Thymus (tissue), 11 donors: ENCODE data around the gene NINJ1. TPM values are rescaled to one million over a fixed set of nuclear protein-coding genes. Genes with fewer than 3 reads are reported as not detected.

ENCODE experiments used
- DNase-seq, 9 donors: peaks; one replicate each; pipeline ENCODE4 v3.0.0-alpha.2; 2013; ENCODE audit warnings: low spot score in 9 of 9, low read depth in 6 of 9, missing footprints in 1 of 9
- H3K27ac ChIP-seq, 2 donors: one replicate each; pipeline ENCODE4 v1.5.1; 2013; ENCODE audit warnings: control low read depth in 1 of 2, low read depth in 1 of 2, low read length in 1 of 2, mild to moderate bottlenecking in 1 of 2, moderate library complexity in 1 of 2
- H3K27me3 ChIP-seq, 2 donors: one replicate each; pipeline ENCODE4 v1.5.1; 2013; ENCODE audit warnings: low read length in 1 of 2; ENCODE audit not compliant: control insufficient read depth in 2 of 2, insufficient read depth in 1 of 2
- H3K36me3 ChIP-seq, 2 donors: one replicate each; pipeline ENCODE4 v1.5.1; 2013; ENCODE audit warnings: low read length in 1 of 2, mild to moderate bottlenecking in 1 of 2, moderate library complexity in 1 of 2; ENCODE audit not compliant: control insufficient read depth in 2 of 2, insufficient read depth in 2 of 2
- H3K4me1 ChIP-seq, 2 donors: one replicate each; pipeline ENCODE4 v1.5.1; 2013; ENCODE audit warnings: low read length in 2 of 2; ENCODE audit not compliant: control insufficient read depth in 2 of 2, insufficient read depth in 2 of 2
- H3K4me3 ChIP-seq, 2 donors: one replicate each; pipeline ENCODE4 v1.5.1; 2013; ENCODE audit warnings: low read length in 2 of 2, control low read depth in 1 of 2, mild to moderate bottlenecking in 1 of 2
- H3K9me3 ChIP-seq, 2 donors: one replicate each; pipeline ENCODE4 v1.5.1; 2013; ENCODE audit warnings: low read length in 1 of 2, mild to moderate bottlenecking in 1 of 2; ENCODE audit not compliant: control insufficient read depth in 2 of 2, insufficient read depth in 1 of 2
- WGBS: extraction: QIAGEN DNeasy Blood & Tissue Kit; methylation state at CpG from one replicate; pipeline ENCODE4 v1.1.7; 2013; 5-methylcytosine and 5-hydroxymethylcytosine counted together
- polyA plus RNA-seq: library from polyadenylated mRNA; stranded (reverse); fragments of 200-250 nt; gene quantifications from one replicate; pipeline ENCODE4 v1.2.3, GENCODE V29; 2013
- total RNA-seq: library from RNA; stranded (reverse); fragments of 120-200 nt; gene quantifications from one replicate; pipeline ENCODE4 v1.2.4, GENCODE V29; 2013
- donor health status: healthy.

Gene NINJ1
- total and polyA plus RNA-seq, 2 donors = 30.0 to 39.4 TPM

GRCh38 chr9:93166699-93167098, 32.6 kb upstream of the NINJ1 start:
- H3K4me1 ChIP-seq = no peaks in the 10 kb centered on the region

GRCh38 chr9:93164085-93164484, 30.0 kb upstream of the NINJ1 start:
- Histone ChIP-seq H3K27me3 (no peaks in the 10 kb centered on the region), H3K36me3 (no peaks in the 10 kb centered on the region), H3K4me3 (no peak overlapping the region), H3K27ac (no peak overlapping the region), H3K4me1 (no peaks in the 10 kb centered on the region), H3K9me3 (peaks cover 0 to 4% of the 10 kb centered on the region in 2 donors)
- WGBS = 91% methylated on average over 13 of the region's 13 CpGs
- no peak for DNase-seq

More at GRCh38 chr9:93166699-93167098, 32.6 kb upstream of the NINJ1 start:
- no peak for DNase-seq
- WGBS = 92% methylated on average over 7 of the region's 7 CpGs
- no peaks in the 10 kb centered on the region for H3K27me3 ChIP-seq
- no peak overlapping the region for H3K27ac ChIP-seq
- H3K4me3 ChIP-seq = no peak overlapping the region
- H3K36me3 ChIP-seq = no peaks in the 10 kb centered on the region
- H3K9me3 ChIP-seq = peaks cover 0 to 4% of the 10 kb centered on the region in 2 donors

GRCh38 chr9:93161786-93162562, 27.9 kb upstream of the NINJ1 start:
- Histone ChIP-seq H3K4me1 (no peaks in the 10 kb centered on the region), H3K27me3 (no peaks in the 10 kb centered on the region), H3K4me3 (no peak overlapping the region), H3K27ac (no peak overlapping the region), H3K9me3 (peaks cover 0 to 4% of the 10 kb centered on the region in 2 donors), H3K36me3 (no peaks in the 10 kb centered on the region)
- 88% methylated on average over 11 of the region's 11 CpGs for WGBS
- no peak for DNase-seq

GRCh38 chr9:93159601-93160471, 25.8 kb upstream of the NINJ1 start:
- 34% methylated on average over 19 of the region's 19 CpGs for WGBS
- peak in 4 of 9 donors; percentile 39 to 65 (median 55) for DNase-seq
- no peak overlapping the region for H3K27ac ChIP-seq
- H3K9me3 ChIP-seq = peaks cover 0 to 9% of the 10 kb centered on the region in 2 donors
- H3K27me3 ChIP-seq = no peaks in the 10 kb centered on the region
- H3K4me3 ChIP-seq = no peak overlapping the region
- no peaks in the 10 kb centered on the region for H3K4me1 ChIP-seq
- no peaks in the 10 kb centered on the region for H3K36me3 ChIP-seq

- no peak for DNase-seq
- WGBS = 89% methylated on average over 11 of the region's 11 CpGs
- H3K27me3 ChIP-seq = no peaks in the 10 kb centered on the region
- peaks cover 0 to 6% of the 10 kb centered on the region in 2 donors for H3K9me3 ChIP-seq
- no peaks in the 10 kb centered on the region for H3K36me3 ChIP-seq
- H3K4me3 ChIP-seq = no peak overlapping the region
- no peak overlapping the region for H3K27ac ChIP-seq
- no peaks in the 10 kb centered on the region for H3K4me1 ChIP-seq
These were observed 22.5 kb upstream of the NINJ1 start for GRCh38 chr9:93156475-93157008.

- Histone ChIP-seq H3K4me1 (no peaks in the 10 kb centered on the region), H3K4me3 (no peak overlapping the region), H3K27me3 (no peaks in the 10 kb centered on the region), H3K36me3 (no peaks in the 10 kb centered on the region), H3K9me3 (peaks cover 0 to 6% of the 10 kb centered on the region in 2 donors), H3K27ac (no peak overlapping the region)
- no peak for DNase-seq
- WGBS = 97% methylated on average over 16 of the region's 16 CpGs
These were observed 21.8 kb upstream of the NINJ1 start for GRCh38 chr9:93155716-93156474.

GRCh38 chr9:93154293-93154903, 20.3 kb upstream of the NINJ1 start:
- no peak overlapping the region for H3K4me3 ChIP-seq
- 85% methylated on average over 14 of the region's 14 CpGs for WGBS
- H3K27me3 ChIP-seq = no peaks in the 10 kb centered on the region
- no peaks in the 10 kb centered on the region for H3K36me3 ChIP-seq
- no peaks in the 10 kb centered on the region for H3K4me1 ChIP-seq
- no peak overlapping the region for H3K27ac ChIP-seq
- H3K9me3 ChIP-seq = peaks cover 0 to 6% of the 10 kb centered on the region in 2 donors
- peak in 2 of 9 donors; percentile 23 to 64 for DNase-seq

GRCh38 chr9:93151097-93151784, 17.2 kb upstream of the NINJ1 start:
- DNase-seq = no peak
- no peaks in the 10 kb centered on the region for H3K4me1 ChIP-seq
- H3K9me3 ChIP-seq = no peaks in the 10 kb centered on the region
- no peaks in the 10 kb centered on the region for H3K36me3 ChIP-seq
- H3K27ac ChIP-seq = no peak overlapping the region
- 95% methylated on average over 10 of the region's 10 CpGs for WGBS
- no peak overlapping the region for H3K4me3 ChIP-seq
- no peaks in the 10 kb centered on the region for H3K27me3 ChIP-seq
